Right lung (tissue), 5 donors: ENCODE measurements around the gene SENP2. TPM values are rescaled to one million over a fixed set of nuclear protein-coding genes. Genes with fewer than 3 reads are reported as not detected.
"Not testable (repeated sequence)": the region's sequence is repeated elsewhere in the genome, so short reads cannot be mapped to it uniquely, and the experiment has no call there.

Source experiments
- DNase-seq, 2 donors: peaks; one replicate each; pipeline ENCODE4 v3.0.0-alpha.2; 2013
- polyA plus RNA-seq, 5 donors: library from polyadenylated mRNA; unstranded; fragments of 120-200 nt; gene quantifications; one replicate each; pipeline versions ENCODE4 v1.2.1 to v1.2.3, GENCODE V29; 2013; ENCODE audit warnings: inconsistent platforms in 1 of 5, low replicate concordance in 1 of 5; ENCODE audit not compliant: insufficient read length in 5 of 5, insufficient read depth in 1 of 5

The SENP2 gene
- polyA plus RNA-seq, 5 donors, result 34.5 to 49.6 (median 46.1) TPM

DNA sequence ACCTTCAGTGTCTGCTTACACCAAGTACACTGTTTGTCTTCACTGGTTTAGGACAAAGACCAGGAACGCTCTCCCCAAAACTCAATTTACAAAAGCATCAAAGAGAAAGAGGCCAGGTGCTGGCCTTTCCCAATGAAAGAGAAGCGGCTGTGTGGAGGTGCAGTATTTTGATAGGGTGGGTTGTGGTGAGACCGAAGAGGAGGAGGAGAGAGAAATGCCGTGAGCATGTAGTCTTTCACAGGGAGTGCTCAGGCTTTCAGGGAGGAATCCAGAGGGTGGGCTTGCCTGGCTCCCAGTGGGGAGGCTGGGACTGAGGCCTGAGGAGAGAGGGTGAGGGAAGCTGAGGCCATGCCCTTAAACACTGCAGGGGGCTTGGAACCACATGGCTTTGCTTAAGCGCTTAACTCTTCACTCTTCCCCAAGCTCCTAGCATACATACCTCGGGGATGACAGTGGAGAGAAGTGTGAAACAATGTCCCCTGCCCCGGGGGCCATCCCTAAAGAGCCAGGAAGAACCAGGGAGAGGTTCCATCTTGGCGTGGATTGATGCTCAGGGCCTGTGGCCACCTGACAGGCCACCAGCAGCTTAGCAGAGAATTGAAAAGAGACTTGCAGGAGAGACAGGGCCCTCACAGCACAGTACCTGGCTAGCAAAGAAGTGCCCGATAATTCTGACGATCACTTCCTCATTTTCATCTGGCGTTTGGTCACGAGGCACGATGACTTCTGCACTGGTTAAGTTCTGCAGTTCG is 60.5 kb downstream of the SENP2 start:
- DNase-seq, result no peak

GRCh38 chr3:185647134-185647879 is 61.2 kb downstream of the SENP2 start:
- no peak for DNase-seq

GRCh38 chr3:185647880-185648210 is 61.8 kb downstream of the SENP2 start:
- no peak for DNase-seq

GRCh38 chr3:185648396-185648795 is 62.3 kb downstream of the SENP2 start:
- no peak for DNase-seq

- DNase-seq, result no peak
Measured at GRCh38 chr3:185649414-185649813, 63.3 kb downstream of the SENP2 start.

- DNase-seq, result no peak
Measured at GRCh38 chr3:185651971-185652370, 65.9 kb downstream of the SENP2 start.

DNA sequence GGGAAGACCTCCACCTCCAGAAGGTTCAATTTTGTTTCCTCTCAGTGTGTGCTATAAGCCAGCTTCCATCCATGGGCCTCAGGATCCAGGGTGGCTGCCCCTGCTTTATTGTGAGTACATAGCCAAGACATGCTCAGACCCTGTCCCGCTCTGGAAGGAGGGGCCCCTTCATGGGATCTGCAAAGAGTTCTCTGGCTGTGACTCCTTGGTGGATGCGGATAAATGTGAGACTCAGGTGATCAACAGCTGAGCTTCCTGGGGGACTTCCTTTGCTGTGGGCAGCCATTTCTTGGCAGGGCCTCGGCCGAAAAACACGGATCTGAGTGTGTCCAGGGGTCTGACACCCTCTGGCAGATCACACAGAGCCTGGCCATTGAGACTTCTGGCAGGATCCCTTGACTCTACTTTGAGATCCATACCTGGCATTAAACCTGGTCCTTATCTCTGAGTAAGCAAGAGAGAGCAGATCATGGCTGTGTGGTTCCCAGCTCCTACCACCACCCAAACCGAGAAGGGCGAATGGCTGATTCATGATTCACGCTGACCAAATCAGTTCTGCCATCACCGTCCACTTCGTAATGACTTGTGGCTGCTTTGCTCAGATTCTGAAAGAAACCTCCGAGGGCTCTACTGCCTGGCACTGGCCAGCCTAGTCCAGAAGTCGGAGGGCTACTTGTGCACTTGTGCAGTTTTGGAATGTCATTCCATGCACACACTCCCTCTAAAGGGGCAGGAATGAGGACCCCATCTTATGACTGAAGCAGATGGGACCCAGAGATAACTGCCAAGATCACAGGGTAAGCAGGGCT is 68.1 kb downstream of the SENP2 start:
- no peak for DNase-seq

DNA sequence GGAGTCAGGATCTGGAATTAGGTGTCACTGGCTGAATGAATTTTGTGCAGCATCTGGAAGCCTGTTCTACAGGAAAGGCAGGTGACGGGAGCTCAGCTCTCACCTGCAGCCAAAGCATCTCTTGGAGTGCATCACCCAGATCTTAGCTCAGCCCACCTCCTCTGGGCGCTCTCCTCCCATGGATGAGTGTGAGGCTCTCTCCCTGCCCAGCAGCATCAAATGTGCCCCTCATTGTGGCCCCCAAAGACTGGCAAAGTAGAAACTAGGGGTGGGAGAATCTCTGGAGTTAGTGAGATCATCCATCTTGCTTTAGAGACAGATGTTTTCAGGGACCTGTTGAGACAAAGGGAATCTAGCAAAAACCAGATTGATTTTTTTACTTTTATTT is 68.7 kb downstream of the SENP2 start:
- no peak for DNase-seq

GRCh38 chr3:185655426-185656320 is 69.6 kb downstream of the SENP2 start:
- no peak for DNase-seq

- DNase-seq, result no peak
Measured at GRCh38 chr3:185656321-185656840, 70.3 kb downstream of the SENP2 start.

DNA sequence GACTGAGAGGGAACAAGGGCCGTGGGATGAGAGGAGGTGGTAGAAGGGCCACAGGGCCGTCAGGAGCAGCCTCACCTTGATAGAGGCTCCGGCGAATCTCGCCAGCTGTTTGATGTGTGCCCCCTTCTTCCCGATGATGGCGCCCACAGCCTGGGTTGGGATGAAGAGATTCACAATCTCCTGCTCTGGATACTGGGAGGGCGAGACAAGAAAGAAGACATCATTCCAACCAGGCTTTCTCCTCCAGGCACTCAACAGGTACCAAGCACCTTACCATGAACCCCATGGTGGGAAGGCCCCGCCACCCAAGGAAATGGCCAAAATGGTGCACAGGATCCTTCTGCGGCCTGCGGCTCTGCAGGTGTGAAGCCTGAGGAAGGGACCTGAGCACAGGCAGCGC is 71.1 kb downstream of the SENP2 start:
- DNase-seq, result no peak

- no peak for DNase-seq
Measured at GRCh38 chr3:185657691-185658503, 71.8 kb downstream of the SENP2 start.

GRCh38 chr3:185658504-185658912 is 72.4 kb downstream of the SENP2 start:
- DNase-seq, result no peak

DNA sequence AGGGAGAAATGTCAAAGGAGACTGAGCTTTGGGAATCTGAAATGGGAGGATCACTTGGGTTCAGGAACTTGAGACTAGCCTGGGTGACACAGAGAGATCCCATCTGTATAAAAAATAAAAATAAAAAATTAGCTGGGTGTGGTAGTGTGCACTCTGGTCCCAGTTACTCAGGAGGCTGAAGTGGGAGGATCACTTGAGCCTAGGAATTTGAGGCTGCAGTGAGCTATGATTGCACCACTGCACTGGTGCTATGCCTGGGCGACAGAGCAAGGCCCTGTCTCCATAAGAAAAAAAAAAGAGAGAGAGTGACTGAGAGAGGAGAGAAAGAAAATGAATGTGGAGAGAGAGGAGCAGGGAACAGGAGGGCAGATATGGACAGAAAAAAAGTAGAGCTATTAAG is 72.8 kb downstream of the SENP2 start:
- no peak for DNase-seq

DNA sequence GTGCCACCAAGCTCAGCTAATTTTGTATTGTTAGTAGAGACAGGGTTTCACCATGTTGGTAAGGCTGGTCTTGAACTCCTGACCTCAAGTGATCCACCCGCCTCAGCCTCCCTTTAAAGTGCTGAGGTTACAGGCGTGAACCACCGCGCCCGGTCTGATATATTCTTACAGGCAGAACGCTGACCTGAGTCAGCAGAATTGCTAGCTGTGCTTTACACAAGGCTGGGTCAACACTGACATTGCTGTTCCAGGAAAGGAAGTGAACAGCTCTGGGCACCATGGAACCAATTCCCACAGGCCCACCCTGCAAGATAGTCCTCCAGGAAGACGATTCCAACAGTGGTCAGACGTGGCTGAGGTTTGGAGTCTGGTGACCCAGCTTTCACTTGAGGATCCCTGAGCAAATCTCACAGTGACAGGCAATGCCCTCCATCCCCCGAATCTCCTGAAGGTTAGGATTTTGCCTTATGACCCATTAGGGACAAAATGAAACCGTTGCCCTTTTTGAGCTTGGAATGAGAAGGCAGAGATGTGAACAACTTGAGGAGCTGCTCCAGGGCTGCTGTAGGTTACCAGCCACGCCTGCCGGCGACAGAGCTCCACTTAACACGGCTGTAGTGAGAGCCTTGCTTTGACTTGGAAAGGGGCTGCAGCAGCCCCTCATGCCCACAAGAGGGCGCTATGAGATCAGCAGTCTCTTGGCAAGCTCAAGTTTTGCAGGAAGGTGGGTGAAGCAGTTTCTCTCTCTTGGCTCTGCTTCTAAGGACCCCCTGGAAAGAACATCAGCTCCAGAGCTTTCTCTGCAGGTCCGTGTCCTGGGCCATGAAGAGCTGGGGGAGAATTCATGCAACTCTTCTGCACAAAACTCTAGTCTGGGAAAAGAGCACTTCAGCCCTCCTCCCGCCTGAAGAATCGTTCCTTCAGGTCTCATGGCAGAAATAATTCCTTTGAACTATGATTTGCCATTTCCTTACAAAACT is 74.1 kb downstream of the SENP2 start:
- peak; percentile 71 to 72 for DNase-seq

GRCh38 chr3:185661296-185661695 is 75.2 kb downstream of the SENP2 start:
- not testable (repeated sequence) for DNase-seq

DNA sequence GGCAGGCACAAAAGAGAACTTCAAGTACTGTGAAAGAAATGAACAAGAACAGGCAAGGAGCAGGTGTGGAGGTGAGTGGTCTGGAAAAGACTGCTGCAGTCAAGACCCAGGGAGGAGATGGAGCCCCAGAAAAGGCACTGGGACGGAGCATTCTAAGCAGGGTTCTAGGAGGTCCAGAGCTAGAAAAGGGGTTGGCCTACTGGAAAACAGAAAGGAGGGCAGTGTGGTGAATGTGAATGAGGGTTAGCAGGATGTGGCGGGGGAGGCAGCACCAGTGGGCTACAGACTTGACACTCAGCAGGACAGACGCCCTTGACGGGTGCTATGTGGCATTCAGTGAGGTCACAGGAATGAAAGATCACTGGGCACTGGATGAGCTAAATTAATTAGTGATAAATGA is 75.7 kb downstream of the SENP2 start:
- no peak for DNase-seq

DNA sequence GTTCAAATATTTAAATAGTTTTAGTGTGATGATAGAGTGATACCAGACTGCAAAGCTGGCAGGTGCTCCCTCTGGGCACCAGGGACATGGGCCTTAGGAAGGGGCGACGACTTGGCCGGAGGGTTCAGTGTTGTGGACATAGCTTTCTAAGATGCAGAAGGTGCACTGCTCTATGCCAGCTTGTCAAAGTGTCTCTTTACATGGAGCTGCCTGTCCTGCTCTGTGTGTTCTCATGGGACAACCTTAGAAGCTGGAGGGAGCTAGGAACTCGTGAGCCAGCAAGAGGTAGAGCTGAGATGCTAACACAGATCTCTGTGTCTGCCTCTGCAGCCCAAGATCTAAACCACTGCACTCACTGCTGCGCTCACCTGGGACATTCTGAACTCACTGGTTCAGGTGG is 77.8 kb downstream of the SENP2 start:
- no peak for DNase-seq

DNA sequence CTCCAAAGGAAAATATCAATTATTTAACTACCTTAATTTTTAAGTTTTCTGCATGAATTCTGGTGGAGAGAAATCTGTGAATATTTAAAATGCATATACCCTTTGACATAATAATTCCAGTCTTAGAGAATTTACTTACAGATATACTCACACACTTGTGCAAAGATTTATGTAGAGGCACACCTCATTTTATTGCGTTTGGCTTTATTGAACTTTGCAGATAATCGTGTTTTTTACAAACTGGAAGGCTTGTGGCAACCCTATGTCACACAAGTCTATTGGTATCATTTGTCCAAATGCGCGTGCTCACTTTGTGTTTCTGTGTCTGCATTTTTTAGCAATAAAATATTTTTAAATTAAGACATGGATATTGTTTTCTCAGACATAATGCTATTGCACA is 81.5 kb downstream of the SENP2 start:
- DNase-seq, result no peak
